NCI-H1105 treated with DMSO at 0.1 percent for 48 hours (cell line): ENCODE measurements around the gene RALBP1.
A peak's percentile ranks its signal among the peaks of the same experiment; 100 is the strongest.
"Not testable (repeated sequence)": the region's sequence is repeated elsewhere in the genome, so short reads cannot be mapped to it uniquely, and the experiment has no call there.

Experiments
- DNase-seq: peaks from one replicate; lab custom pipeline; 2025; lab: John Stamatoyannopoulos, UW

RALBP1 gene

DNA sequence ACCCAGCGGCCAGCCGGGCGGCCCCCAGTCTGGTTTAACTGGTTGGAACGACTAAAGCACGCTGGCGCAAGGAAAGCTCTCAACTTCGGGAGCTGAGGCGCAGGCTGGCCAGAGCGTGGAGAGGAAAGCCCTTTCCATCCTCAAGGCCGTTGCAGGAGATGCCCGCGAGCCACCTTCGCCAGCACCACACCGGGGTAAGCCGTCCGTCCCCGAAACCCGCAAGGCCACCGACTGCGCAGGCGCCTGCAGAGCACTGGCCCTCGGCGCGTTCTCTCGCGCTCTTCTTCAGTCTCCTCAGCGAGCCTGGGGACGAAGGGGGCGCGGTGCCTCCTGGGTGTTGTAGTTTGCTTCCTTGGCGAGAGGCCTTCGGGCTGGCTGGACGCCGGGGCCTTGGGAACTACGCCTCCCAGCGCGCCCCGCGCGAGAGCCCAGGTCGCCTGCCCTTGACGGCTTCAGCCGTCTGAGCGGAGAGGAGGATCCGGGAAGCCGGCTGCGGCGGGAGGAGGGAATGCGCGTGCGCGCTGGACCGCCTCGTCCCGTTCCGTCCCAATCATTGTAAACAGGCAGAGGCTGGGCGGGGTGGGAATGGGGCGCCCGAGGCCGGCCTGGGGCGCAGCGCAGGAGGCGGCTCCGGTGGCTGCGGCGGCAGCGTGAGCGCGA lies at the start of gene RALBP1:
TSS of gene RALBP1 (plus strand) at position 531 of the 660 bp plus-strand sequence. CDS start 37,533 bp downstream, outside the sequence.
- DNase-seq, result peak; percentile 92

DNA sequence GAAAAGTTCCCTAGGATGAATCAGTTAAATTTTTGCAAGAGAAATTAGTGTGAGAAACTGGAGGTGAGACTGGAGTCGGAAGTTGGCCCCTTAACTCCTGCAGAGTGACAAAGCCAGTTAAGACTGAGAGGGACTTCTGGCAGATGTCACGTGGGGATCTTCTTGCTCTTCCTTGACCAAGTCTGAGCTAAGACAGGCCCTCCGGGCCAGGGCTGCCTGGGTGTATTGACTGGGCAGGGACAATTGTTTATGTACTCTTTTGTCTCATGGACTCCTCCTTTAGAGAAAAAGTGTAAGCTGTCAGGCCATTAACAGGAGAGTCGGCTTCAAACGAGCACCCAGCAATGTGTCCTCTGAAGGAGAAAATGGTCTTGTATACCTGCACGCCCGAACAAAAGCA lies 48.6 kb upstream of the RALBP1 start:
- DNase-seq, result no peak

GRCh38 chr18:9428301-9428706 lies 47.0 kb upstream of the RALBP1 start:
- no peak for DNase-seq

DNA sequence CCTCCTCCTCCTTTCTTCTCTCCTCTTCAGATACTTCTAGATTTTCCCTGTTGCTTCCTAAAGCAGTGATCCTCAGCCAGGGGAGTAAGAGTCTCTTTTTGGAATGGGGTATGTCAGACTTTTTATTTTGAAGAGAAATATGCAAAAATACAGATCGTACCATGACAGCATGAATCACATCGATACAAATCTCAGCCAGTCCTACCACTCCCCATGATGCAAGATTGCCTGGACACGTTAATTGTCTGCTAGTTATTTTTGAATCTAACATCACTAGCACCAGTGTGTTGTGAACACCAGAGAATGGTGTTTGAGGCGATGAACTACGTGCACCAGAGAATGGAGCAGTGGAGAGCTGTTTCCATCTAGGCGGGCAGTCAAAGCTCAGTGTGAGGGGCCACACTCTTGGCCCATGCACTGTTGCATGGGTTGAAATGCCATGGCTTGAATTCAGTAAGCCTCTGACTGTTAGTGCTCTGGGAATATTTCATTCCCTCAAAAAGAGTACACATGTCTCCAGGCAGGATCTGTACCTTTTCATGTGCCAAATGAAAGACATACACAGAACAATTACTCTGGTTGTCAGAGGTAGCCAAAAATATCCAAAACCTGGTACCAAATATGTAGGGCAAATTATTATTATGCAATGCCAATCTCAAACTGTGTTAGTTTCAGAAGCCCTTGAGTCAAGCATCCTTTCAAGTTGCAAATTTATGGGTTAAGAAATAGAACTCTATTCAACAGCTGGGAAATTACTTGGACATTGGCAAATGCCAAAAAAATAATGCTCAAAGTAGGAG lies 46.3 kb upstream of the RALBP1 start:
- DNase-seq, result no peak

- no peak for DNase-seq
Observed at GRCh38 chr18:9429662-9429993, 45.7 kb upstream of the RALBP1 start.

DNA sequence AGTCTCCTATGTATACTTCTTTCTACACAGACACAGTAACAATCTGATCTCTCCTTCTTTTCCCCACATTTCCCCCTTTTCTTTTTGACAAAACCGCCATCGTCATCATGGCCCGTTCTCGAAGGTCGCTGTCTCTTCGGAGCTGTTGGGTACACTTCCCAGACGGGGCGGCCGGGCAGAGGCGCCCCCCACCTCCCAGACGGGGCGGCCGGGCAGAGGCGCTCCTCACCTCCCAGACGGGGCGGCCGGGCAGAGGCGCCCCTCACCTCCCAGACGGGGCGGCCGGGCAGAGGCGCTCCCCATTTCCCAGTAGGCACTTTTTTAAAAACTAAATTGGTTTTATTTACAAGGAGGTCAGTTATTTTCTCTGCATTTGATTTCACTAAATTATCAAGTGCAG lies 45.0 kb upstream of the RALBP1 start:
- not testable (repeated sequence) for DNase-seq

DNA sequence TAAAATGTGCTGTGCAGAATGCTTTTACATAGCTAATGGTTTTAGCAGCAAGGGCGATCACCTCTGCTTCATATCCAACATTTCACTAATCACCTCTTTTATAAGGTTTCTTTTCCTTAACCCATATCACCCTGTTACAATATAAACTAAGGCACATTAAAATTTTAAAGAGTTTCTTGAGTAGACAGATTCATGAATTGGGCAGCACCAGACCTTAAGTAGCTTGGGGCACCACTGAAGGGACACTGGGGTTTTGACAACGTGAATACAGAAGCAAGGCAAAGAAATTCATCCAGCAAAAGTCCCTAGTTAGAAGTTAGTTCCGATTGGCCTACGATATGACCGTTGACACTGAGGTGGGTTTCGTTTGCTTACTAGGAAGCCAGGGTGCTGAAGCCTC lies 44.0 kb upstream of the RALBP1 start:
- DNase-seq, result no peak

DNA sequence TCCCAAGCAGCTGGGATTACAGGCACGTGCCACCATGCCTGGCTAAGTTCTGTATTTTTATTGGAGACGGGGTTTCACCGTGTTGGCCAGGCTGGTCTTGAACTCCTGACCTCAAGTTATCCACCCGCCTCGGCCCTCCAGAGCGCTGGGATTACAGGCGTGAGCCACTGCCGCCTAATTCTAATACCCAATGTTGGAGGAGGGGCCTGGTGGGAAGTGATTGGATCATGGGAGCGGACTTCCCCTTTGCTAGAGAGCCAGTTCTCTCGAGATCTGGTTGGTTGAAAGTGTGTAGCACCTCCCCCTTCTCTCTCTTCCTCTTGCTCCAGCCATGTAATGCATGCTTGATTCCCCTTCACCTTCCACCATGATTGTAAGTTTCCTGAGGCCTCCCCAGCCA lies 42.2 kb upstream of the RALBP1 start:
- DNase-seq, result not testable (repeated sequence)

GRCh38 chr18:9433671-9434121 lies 41.6 kb upstream of the RALBP1 start:
- DNase-seq, result no peak

DNA sequence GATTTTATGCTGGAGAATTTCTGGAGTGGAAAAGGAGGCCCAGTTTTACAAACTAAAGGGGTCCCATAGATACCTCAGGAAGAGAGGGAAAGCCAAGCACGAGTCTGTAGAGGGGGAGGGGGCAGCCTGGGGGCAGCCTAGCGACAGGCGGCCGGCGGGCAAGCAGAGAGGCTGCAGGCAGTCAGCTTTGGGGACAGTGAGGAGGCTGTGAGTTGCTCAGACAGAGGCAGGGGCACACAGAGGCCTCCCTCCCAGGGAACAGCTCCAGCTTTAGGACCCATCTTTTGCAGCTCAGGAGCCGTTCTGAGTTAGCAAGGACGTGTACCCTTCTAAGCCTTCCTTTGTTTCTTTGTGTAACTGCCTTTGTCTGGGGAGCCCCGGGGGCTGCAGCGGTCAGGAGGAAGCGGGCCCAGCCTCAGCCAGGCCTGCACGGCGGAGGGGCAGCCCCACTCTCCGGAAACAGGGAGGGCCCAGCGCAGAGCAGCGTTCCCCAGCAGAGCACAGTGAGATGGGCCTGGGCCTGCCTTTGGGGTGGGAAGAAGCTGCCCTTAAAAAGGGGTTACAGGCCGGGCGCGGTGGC lies 41.1 kb upstream of the RALBP1 start:
- no peak for DNase-seq

DNA sequence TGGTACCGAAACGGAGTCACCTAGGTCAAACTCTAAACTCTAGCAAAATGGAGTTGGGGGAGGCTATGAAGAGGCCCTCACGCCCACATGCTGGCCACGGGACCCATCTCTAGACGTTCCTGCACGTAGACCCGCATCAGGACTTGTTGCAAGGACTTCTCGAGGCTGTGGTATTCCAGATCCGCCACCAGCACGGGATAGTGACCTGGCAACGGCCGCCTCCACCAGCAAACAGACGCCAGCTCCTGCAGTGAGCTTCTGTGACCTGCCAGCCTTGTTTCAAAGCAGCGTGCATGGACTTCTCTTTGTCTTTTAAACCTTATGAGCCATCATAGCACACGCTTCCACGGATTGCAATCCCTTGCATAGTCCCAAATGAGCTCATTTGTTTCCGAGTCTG lies 40.3 kb upstream of the RALBP1 start:
- no peak for DNase-seq

DNA sequence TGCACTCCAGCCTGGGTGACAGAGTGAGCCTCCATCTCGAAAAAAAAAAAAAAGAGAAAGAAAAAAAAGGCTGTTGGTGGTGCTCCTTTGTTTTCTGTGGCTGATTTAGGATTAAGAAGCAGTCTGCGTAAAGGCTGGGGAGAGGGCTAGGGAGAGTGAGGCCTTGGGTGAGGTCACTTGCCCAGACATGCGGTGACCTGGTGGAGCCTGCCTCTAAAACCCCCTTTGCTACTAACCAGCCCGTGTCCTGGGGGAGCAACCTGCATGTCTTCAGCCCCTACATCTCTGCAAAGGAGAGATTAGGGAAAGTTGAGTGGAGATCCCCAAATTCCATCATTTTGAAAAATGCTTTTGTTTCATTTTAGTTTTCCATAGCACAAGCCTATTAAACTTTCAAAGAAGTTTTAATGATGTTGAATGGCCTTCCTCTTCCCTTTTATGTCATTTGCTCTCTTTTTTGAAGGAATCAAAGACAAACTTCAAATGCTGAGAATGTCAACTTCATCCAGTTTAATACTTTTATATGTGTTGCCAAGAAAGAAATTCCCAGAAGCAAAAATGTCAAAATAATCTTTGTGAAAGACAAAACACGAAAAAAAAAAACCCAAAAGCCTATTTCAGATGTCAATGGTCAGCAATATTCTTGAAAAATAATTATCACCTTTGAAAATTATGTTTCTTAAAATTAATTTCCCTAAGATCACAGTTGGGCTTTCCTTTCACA lies 38.9 kb upstream of the RALBP1 start:
- no peak for DNase-seq

- DNase-seq, result no peak
Observed at GRCh38 chr18:9437021-9437437, 38.3 kb upstream of the RALBP1 start.

DNA sequence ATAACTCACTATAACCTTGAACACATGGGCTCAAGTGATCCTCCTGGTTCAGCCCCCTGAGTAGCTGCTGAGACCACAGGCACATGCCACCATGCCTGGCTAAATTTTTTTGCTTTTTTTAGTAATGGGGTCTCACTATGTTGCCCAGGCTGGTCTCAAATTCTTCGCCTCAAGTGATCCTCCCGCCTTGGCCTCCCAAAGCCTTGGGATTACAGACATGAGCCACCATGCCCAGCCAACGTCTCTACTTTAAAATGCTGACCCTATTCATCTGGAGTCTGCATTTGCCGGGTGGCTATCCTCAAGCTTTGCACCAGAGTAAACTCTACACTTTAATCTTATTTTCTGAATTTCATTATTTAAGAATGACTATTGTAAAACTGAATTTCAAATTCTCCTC lies 37.6 kb upstream of the RALBP1 start:
- no peak for DNase-seq

- no peak for DNase-seq
Observed at GRCh38 chr18:9441061-9441460, 34.3 kb upstream of the RALBP1 start.

GRCh38 chr18:9444549-9444948 lies 30.8 kb upstream of the RALBP1 start:
- no peak for DNase-seq

DNA sequence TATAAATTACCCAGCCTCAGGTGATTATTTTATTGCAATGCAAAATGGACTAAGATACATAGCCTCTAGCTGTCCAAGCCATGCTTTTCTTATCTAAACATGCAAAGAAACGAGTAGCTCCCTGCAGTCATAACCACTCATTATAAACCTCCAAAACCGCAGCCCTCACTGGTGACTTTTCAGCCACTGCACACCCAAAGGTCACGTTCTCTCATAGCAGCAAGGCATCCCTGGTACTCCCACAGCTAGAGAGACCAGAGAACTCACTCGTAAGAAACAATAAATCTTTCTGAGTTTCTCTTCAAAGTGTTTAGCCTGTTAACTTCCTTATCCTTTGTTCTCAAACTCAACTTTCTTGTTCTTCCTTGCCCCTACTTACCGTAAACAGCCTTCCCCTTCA lies 28.5 kb upstream of the RALBP1 start:
- no peak for DNase-seq

- DNase-seq, result no peak
Observed at GRCh38 chr18:9447334-9447733, 28.0 kb upstream of the RALBP1 start.

- DNase-seq, result no peak
Observed at GRCh38 chr18:9449600-9450414, 25.5 kb upstream of the RALBP1 start.

- DNase-seq, result not testable (repeated sequence)
Observed at GRCh38 chr18:9450920-9451319, 24.4 kb upstream of the RALBP1 start.

DNA sequence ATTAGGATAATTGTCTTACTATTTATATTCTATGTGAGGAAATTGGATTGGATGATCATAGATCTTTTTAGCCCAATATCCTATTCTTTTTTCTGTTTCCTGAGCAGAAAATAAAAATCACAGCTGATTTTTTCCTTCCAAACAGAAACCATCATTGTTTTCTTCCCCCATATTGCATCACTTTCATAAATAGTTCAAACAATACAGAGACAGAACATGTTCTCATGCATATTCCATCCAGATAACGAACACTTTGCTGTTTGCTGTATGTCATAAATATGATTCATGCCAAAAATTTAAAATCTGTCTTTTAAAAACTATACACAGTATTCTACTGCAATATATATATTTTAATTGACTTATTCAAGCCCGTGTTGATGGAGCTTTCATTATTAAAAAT lies 22.0 kb upstream of the RALBP1 start:
- no peak for DNase-seq
